SK-N-DZ (cell line): ENCODE results near the gene RMDN2.
"Not testable (repeated sequence)": the region's sequence is repeated elsewhere in the genome, so short reads cannot be mapped to it uniquely, and the experiment has no call there.

ENCODE experiments used
- DNase-seq: peaks from one replicate; pipeline ENCODE4 v3.0.0-alpha.2; 2015; ENCODE audit warnings: low spot score

Gene RMDN2

GRCh38 chr2:37987098-37987775, 62.1 kb downstream of the RMDN2 start:
- no peak for DNase-seq

GRCh38 chr2:37992601-37993000, 67.5 kb downstream of the RMDN2 start:
- no peak for DNase-seq

GRCh38 chr2:37993143-37993542, 68.1 kb downstream of the RMDN2 start:
- DNase-seq = no peak

- no peak for DNase-seq
These were observed 72.5 kb downstream of the RMDN2 start for GRCh38 chr2:37997629-37998028.

GRCh38 chr2:38000485-38001222, 75.6 kb downstream of the RMDN2 start:
- no peak for DNase-seq

- not testable (repeated sequence) for DNase-seq
These were observed 85.1 kb downstream of the RMDN2 start for GRCh38 chr2:38010187-38010586.

- DNase-seq = no peak
These were observed 85.9 kb downstream of the RMDN2 start for GRCh38 chr2:38010995-38011394.

- DNase-seq = no peak
These were observed 88.2 kb downstream of the RMDN2 start for GRCh38 chr2:38013158-38013752.

GRCh38 chr2:38016219-38016618, 91.1 kb downstream of the RMDN2 start:
- no peak for DNase-seq

- DNase-seq = no peak
These were observed 92.7 kb downstream of the RMDN2 start for GRCh38 chr2:38017836-38018235.

GRCh38 chr2:38020359-38021069, 95.4 kb downstream of the RMDN2 start:
- not testable (repeated sequence) for DNase-seq

- no peak for DNase-seq
These were observed 96.5 kb downstream of the RMDN2 start for GRCh38 chr2:38021589-38021988.

- no peak for DNase-seq
These were observed 101.8 kb downstream of the RMDN2 start for GRCh38 chr2:38026846-38027245.

GRCh38 chr2:38028829-38029228, 103.7 kb downstream of the RMDN2 start:
- no peak for DNase-seq

GRCh38 chr2:38029512-38029911, 104.4 kb downstream of the RMDN2 start:
- DNase-seq = no peak

- no peak for DNase-seq
These were observed 105.7 kb downstream of the RMDN2 start for GRCh38 chr2:38030635-38031355.

- no peak for DNase-seq
These were observed 107.9 kb downstream of the RMDN2 start for GRCh38 chr2:38032946-38033345.

- no peak for DNase-seq
These were observed 108.6 kb downstream of the RMDN2 start for GRCh38 chr2:38033646-38034045.

GRCh38 chr2:38035968-38036367, 110.9 kb downstream of the RMDN2 start:
- DNase-seq = no peak

GRCh38 chr2:38037325-38037724, 112.2 kb downstream of the RMDN2 start:
- no peak for DNase-seq
